GM23248 (cell line): ENCODE measurements around the gene COPG2.
"Not testable (repeated sequence)": the region's sequence is repeated elsewhere in the genome, so short reads cannot be mapped to it uniquely, and the experiment has no call there.

ENCODE experiments used
- EZH2 ChIP-seq: fragments of 200-600 bp; sonication (generic); IDR thresholded peaks from 2 replicates; pipeline ENCODE4 v1.6.1; 2018; ENCODE audit warnings: antibody characterized with exemption, mild to moderate bottlenecking; ENCODE audit not compliant: insufficient read depth, poor library complexity, severe bottlenecking
- EZH2phosphoT487 ChIP-seq: fragments of 200-600 bp; sonication (generic); IDR thresholded peaks from 2 replicates; pipeline ENCODE4 v1.6.1; 2018; ENCODE audit warnings: antibody characterized with exemption, moderate library complexity, mild to moderate bottlenecking, low read depth; ENCODE audit not compliant: insufficient read depth

GRCh38 chr7:130542297-130542696, 126.3 kb downstream of the COPG2 start:
- not testable (repeated sequence) for TF ChIP-seq EZH2, EZH2phosphoT487
